HT-29 (cell line): Measurements from ENCODE around the gene CCDC152. TPM values are rescaled to one million over a fixed set of nuclear protein-coding genes. Genes with fewer than 3 reads are reported as not detected.
"Not testable (repeated sequence)": the region's sequence is repeated elsewhere in the genome, so short reads cannot be mapped to it uniquely, and the experiment has no call there.

ENCODE experiments used
- DNase-seq: peaks from one replicate; pipeline ENCODE4 v3.0.0-alpha.2; 2015; ENCODE audit warnings: low spot score
- total RNA-seq: library from RNA; depleted of rRNA; stranded (reverse); fragments of >200 nt; shearing (Covaris generic); gene quantifications from 2 replicates; pipeline ENCODE4 v1.2.3, GENCODE V29; 2014; rRNA removed

CCDC152 gene
- not detected in 2 replicates for total RNA-seq

- no peak for DNase-seq
Observed at GRCh38 chr5:42756606-42757601, at the start of gene CCDC152. CCDC152 (plus strand) TSS chr5:42756818; CDS start chr5:42759122, 2,304 bp downstream.

DNA sequence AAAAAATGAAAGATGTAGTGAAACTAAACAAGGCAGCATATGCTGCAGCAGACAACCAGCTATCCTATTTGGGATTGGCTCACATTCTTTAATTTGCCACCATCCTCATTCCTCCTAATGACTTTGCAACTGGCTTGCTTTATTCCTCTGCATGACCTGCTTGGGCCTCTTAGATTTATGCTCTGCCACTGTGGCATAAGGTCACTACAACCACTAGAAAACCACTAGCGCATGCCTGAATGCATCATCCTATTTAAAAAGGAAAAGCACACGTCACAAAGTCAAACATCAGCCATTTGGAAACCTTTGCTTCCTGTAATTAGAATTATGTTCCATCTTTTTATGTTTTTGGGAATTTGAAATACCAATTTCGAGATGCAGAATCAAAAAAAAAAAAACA lies 40.8 kb upstream of the CCDC152 start:
- no peak for DNase-seq

GRCh38 chr5:42718591-42718990 lies 38.0 kb upstream of the CCDC152 start:
- DNase-seq, result no peak

DNA sequence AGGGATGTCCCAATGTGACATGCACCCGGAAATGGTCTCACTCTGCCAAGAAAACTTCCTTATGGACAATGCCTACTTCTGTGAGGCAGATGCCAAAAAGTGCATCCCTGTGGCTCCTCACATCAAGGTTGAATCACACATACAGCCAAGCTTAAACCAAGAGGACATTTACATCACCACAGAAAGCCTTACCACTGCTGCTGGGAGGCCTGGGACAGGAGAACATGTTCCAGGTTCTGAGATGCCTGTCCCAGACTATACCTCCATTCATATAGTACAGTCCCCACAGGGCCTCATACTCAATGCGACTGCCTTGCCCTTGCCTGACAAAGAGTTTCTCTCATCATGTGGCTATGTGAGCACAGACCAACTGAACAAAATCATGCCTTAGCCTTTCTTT lies 37.6 kb upstream of the CCDC152 start:
- DNase-seq, result no peak

DNA sequence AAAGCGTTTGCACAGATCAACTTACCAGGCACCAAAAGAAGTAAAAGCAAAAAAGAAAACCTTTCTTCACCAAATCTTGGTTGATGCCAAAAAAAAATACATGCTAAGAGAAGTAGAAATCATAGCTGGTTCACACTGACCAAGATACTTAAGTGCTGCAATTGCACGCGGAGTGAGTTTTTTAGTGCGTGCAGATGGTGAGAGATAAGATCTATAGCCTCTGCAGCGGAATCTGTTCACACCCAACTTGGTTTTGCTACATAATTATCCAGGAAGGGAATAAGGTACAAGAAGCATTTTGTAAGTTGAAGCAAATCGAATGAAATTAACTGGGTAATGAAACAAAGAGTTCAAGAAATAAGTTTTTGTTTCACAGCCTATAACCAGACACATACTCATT lies 36.4 kb upstream of the CCDC152 start:
- no peak for DNase-seq

DNA sequence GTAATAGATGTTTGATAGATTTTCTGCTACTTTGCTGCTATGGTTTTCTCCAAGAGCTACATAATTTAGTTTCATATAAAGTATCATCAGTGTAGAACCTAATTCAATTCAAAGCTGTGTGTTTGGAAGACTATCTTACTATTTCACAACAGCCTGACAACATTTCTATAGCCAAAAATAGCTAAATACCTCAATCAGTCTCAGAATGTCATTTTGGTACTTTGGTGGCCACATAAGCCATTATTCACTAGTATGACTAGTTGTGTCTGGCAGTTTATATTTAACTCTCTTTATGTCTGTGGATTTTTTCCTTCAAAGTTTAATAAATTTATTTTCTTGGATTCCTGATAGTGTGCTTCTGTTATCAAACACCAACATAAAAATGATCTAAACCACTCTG lies 35.1 kb upstream of the CCDC152 start:
- DNase-seq, result no peak

DNA sequence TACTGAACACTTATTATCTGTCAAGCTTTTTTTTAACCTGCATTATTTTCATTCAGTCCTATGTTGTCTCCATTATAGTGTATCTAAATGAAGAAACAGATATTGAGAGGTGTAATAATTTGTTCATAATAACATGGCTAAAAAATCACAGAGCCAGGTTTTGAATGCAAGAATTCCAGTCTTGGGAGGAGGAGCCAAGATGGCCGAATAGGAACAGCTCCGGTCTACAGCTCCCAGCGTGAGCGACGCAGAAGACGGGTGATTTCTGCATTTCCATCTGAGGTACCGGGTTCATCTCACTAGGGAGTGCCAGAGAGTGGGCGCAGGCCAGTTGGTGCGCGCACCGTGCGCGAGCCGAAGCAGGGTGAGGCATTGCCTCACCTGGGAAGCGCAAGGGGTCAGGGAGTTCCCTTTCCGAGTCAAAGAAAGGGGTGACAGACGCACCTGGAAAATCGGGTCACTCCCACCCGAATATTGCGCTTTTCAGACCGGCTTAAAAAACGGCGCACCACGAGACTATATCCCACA lies 22.0 kb upstream of the CCDC152 start:
- not testable (repeated sequence) for DNase-seq

- DNase-seq, result no peak
Observed at GRCh38 chr5:42740920-42741319, 15.7 kb upstream of the CCDC152 start.

GRCh38 chr5:42745426-42745825 lies 11.2 kb upstream of the CCDC152 start:
- no peak for DNase-seq

- no peak for DNase-seq
Observed at GRCh38 chr5:42745856-42746255, 10.8 kb upstream of the CCDC152 start.

DNA sequence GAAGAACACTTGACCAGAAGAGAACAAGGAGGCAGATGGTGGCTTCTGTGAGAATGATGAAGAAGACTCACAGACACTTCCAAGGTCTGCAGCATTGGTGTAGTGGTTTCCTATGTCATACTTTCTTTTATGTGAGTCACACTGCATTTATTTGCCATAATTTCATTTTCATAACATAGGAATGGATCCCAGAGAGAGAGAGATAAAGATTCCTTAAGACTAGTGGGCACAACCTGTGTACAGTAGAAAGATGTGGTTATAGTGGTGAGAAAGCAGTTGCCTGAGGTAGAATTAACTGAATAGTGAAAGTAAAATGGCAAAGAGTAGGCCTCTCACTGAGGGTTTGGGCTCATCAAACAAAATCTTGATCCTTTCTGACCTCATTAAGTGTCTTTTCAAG lies 7.6 kb upstream of the CCDC152 start:
- no peak for DNase-seq

GRCh38 chr5:42750507-42750906 lies 6.1 kb upstream of the CCDC152 start:
- DNase-seq, result no peak

GRCh38 chr5:42751044-42751443 lies 5.6 kb upstream of the CCDC152 start:
- DNase-seq, result no peak

- DNase-seq, result no peak
Observed at GRCh38 chr5:42753099-42753498, 3.5 kb upstream of the CCDC152 start.

- no peak for DNase-seq
Observed at GRCh38 chr5:42759456-42759855, 2.8 kb downstream of the CCDC152 start.

DNA sequence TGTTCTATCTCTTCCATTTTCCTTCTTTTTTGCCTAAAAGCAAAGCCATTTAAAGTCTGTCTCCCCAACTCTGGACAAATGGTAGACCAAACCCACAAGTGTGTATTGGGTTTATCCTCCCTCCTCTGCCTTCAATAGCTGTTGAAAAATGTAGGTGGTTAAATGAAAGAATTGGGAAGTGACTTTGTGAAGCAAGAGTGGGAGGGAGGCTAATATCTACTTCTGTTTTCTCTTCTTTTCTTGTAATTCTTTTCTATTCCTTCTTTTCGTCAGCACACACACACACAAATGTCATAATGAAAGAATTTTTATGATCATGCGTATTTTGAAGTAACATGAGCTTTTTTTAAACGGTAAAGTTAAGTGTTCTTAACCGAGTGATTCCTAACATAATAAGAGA lies 3.8 kb downstream of the CCDC152 start:
- DNase-seq, result no peak

DNA sequence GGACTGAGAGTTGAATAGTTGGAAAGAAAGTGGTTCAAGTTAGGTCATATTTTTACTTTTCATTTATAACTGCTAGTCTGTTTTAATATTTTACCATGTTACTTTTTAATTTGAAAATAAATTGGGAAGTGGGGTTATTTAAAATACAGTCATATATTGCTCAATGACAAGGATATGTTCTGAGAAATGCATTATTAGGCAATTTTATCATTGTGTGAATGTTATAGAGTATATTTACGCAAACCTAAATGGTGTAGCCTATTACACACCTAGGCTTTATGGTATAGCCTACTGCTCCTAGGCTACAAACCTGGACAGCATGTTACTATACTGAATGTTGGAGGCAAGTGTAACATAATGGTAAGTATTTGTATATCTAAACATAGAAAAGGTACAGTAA lies 5.2 kb downstream of the CCDC152 start:
- no peak for DNase-seq

- peak; percentile 65 for DNase-seq
Observed at GRCh38 chr5:42767491-42768105, 11.0 kb downstream of the CCDC152 start.

DNA sequence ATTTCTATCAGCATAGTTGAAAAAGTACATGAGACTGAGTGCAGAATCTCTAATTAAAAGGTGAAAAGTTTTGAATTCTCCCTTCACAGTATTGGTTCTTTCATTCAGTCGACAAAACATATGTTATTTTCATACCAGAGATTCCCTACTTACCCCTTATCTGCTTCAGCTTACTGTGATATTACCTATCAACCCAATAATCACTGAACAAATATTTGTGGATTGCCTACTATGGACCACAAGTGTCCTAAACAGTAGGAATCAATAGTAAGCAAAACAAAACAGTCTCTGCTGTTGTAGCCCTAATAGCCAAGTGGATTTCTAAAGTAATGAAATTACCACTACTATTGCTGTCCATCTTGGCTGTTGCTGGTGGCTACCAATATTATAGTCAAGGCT lies 11.5 kb downstream of the CCDC152 start:
- DNase-seq, result no peak

DNA sequence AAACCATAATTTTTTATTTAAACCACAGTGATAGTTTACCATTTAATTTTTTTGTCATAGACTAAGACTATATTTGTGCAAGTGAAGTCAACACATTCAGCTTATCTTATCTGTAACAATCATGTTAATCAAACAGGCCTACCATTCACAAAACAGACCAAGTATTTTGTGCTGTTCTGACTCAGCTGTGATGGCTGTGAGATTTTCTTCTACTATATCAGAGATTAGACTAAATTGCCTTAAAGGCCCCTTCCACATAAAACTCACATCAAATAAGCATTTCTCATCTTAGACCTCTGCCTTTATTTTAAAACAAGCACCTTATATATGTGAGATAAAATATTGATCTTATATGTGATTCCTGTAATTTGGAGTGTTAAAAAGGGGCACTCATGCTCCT lies 13.4 kb downstream of the CCDC152 start:
- no peak for DNase-seq

GRCh38 chr5:42772265-42772993 lies 15.8 kb downstream of the CCDC152 start:
- no peak for DNase-seq

- DNase-seq, result no peak
Observed at GRCh38 chr5:42779083-42779482, 22.5 kb downstream of the CCDC152 start.
